Kidney (tissue), 14 donors: ENCODE data around the gene PRR36. TPM values are rescaled to one million over a fixed set of nuclear protein-coding genes. Genes with fewer than 3 reads are reported as not detected.

ENCODE experiments used
- DNase-seq, 5 donors: peaks; one replicate each; pipeline ENCODE4 v3.0.0-alpha.2; 2013 to 2020
- FAIRE-seq: peaks from 2 replicates; lab custom pipeline; 2012; peaks lifted over from hg19 to GRCh38; lab: Jason Lieb, UNC
- H3K27ac ChIP-seq, 2 donors: one replicate each; pipeline ENCODE4 v1.7.0; 2013; ENCODE audit warnings: low read depth in 2 of 2, low read length in 2 of 2, inconsistent platforms in 1 of 2
- H3K27me3 ChIP-seq: one replicate; pipeline ENCODE4 v1.7.1; 2013; ENCODE audit warnings: low read length, inconsistent platforms; ENCODE audit not compliant: control insufficient read depth, insufficient read depth
- H3K36me3 ChIP-seq, 3 donors: one replicate each; pipeline versions ENCODE4 v1.7.0 to v1.7.1; 2013; ENCODE audit warnings: low read length in 3 of 3, control low read depth in 1 of 3, inconsistent platforms in 1 of 3; ENCODE audit not compliant: insufficient read depth in 3 of 3, control insufficient read depth in 2 of 3
- H3K4me1 ChIP-seq, 3 donors: one replicate each; pipeline versions ENCODE4 v1.7.0 to v1.7.1; 2013; ENCODE audit warnings: low read length in 3 of 3, inconsistent platforms in 1 of 3, low read depth in 1 of 3; ENCODE audit not compliant: control insufficient read depth in 2 of 3, insufficient read depth in 2 of 3
- H3K4me3 ChIP-seq, 3 donors: one replicate each; pipeline versions ENCODE4 v1.7.0 to v1.8.1; 2013; ENCODE audit warnings: low read length in 3 of 3, control low read depth in 1 of 3, inconsistent platforms in 1 of 3
- H3K9ac ChIP-seq, 3 donors: one replicate each; pipeline versions ENCODE4 v1.7.0 to v1.7.1; 2013; ENCODE audit warnings: low read length in 3 of 3, control low read depth in 1 of 3, inconsistent platforms in 1 of 3
- H3K9me3 ChIP-seq, 3 donors: one replicate each; pipeline versions ENCODE4 v1.7.0 to v1.7.1; 2013; ENCODE audit warnings: low read length in 3 of 3, control low read depth in 1 of 3, inconsistent platforms in 1 of 3; ENCODE audit not compliant: control insufficient read depth in 2 of 3, insufficient read depth in 1 of 3
- intact Hi-C: fragments of 100-400 bp; cut with DNase I; formaldehyde crosslinking; loops from one replicate; pipeline ENCODE4 v1.11.1; 2022
- polyA plus RNA-seq: library from polyadenylated mRNA; stranded (reverse); fragments of 350-450 nt; fragmentation: Illumina TruSeq; extraction: RNeasy Lipid Tissue Mini Kit (QIAGEN cat#74804); gene quantifications from one replicate; pipeline ENCODE4 v1.2.3, GENCODE V29; 2014; ENCODE audit warnings: low read depth, low replicate concordance; ENCODE audit not compliant: insufficient read depth
- total RNA-seq: library from RNA; stranded (reverse); fragmentation: NEBNext Ultra II Directional; extraction: Animal tissue kit (Norgen Biotek cat#: 25700); gene quantifications from one replicate; pipeline ENCODE4 v1.2.1, GENCODE V29; 2021
- TF ChIP-seq, protein P1 (sequence below): IDR thresholded peaks from 3 replicates; pipeline ENCODE4 v1.5.1; 2012; ENCODE audit warnings: mild to moderate bottlenecking, moderate library complexity, borderline replicate concordance; ENCODE audit not compliant: insufficient read depth; ENCODE audit errors: extremely low read depth
- donor health status: control.
- donor health status: control.
- donor health status: control.
- donor health status: control.
- donor health status: control.
- donor health status: DM: yes; HTN: yes; CAD: no.
- donor health status: Normal renal cell carcinoma (clear cell type).

Gene PRR36
- total and polyA plus RNA-seq, 2 donors from 2014 or later = 1.1 to 4.2 TPM

DNA sequence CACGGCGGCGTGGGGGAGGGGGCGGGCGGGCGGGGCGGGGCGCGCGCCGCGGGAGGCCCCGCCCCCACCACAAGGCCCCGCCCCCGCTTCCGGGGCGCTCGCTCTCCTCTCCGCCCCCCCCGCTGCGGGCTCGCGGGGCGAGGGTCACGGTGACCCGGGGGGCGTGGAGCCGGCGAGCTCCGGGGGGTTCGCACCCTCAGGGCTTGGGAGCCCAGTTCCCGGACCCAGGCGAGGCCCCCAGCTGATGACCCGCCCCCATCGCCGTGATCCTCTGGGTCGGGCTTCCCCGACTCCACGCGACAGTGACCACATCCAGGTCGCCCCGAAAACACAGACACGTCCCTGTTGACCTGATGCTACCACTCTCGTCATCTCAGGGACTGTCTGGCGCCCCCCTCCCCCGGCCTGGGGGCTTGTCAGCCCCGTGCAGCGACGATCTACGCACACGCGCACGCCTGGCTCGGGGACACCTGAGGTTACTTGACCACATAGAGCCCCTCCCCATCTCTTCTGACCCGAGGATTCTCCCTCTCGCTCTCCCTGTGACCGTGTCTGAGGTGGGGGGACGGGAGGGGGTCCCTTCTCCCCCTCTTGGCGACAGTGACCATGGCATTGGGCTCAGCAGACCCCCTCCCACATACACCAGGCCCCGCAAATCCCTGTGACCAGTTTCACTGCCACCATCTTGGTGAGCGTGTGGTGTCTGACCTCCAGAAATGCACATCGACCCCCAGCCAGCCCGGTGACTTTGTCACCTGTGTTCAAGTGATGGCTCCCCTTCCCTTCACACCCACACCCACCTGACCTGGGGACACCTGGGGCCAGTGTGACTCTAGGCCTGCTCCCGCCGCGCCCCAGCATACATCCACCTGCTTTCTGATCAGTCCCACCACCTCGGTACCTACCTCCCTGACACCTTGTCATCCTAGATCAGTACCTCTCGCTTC lies 30.2 kb upstream of the PRR36 start:
- Histone ChIP-seq H3K4me1 (peaks cover 0 to 21% (median 12%) of the 10 kb centered on the region in 3 donors), H3K27me3 (no peaks in the 10 kb centered on the region), H3K4me3 (peak overlapping the region; percentile 55 to 91 (median 77)), H3K27ac (peak overlapping the region; percentile 74 to 87), H3K36me3 (no peaks in the 10 kb centered on the region), H3K9me3 (no peaks in the 10 kb centered on the region), H3K9ac (peak overlapping the region; percentile 0 to 91 (median 59))
- peak in 4 of 5 donors; percentile 13 to 93 (median 74) for DNase-seq
- no peak for FAIRE-seq
- TF ChIP-seq, protein P1, sequence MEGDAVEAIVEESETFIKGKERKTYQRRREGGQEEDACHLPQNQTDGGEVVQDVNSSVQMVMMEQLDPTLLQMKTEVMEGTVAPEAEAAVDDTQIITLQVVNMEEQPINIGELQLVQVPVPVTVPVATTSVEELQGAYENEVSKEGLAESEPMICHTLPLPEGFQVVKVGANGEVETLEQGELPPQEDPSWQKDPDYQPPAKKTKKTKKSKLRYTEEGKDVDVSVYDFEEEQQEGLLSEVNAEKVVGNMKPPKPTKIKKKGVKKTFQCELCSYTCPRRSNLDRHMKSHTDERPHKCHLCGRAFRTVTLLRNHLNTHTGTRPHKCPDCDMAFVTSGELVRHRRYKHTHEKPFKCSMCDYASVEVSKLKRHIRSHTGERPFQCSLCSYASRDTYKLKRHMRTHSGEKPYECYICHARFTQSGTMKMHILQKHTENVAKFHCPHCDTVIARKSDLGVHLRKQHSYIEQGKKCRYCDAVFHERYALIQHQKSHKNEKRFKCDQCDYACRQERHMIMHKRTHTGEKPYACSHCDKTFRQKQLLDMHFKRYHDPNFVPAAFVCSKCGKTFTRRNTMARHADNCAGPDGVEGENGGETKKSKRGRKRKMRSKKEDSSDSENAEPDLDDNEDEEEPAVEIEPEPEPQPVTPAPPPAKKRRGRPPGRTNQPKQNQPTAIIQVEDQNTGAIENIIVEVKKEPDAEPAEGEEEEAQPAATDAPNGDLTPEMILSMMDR = no peak
- intact Hi-C loops = no loop called here

DNA sequence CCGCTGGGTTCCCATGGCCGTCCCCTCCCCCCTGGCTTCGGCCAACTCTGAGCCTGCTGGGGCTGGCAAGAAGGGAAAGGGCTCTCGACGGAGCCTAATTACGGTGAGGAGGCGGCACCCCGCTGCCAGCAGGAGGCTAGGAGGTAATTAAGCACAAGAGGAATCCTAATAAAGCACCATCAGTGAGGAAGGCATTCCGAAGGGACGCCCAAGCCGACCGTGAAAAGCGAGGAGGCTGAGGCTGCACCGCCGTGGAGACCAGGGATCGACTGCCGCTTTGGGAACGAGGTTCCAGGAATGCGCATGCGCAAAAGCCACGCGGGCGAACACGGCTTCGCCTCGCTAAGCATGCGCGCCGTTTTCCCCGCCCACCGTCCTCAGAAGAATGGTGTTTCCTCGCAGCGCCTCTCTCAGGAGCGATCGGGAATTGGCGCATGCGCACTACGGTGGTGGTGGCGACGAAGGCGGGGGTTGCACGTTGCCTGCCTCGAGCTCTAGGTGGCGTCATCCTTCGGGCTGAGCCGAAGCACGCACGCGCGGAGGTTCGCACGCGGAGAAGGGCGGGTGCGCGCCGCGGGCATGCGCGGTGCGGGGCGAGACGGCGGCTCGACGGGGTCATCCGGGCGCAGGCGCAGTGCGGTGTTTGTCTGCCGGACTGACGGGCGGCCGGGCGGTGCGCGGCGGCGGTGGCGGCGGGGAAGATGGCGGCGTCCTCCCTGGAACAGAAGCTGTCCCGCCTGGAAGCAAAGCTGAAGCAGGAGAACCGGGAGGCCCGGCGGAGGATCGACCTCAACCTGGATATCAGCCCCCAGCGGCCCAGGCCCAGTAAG lies 29.3 kb upstream of the PRR36 start, which contains the start of gene MAP2K7:
TSS of gene MAP2K7 (plus strand) at position 634 of the 830 bp plus-strand sequence. CDS start at position 702, 68 bp downstream.
- DNase-seq (peak; percentile 100), FAIRE-seq (peak; percentile 97)
- Histone ChIP-seq H3K9me3 (no peaks in the 10 kb centered on the region), H3K4me3 (peak within 1 kb of the TSS; percentile 76 to 92 (median 91)), H3K27ac (peak within 1 kb of the TSS; percentile 74 to 87), H3K36me3 (no peaks in the 10 kb centered on the region), H3K9ac (peak within 1 kb of the TSS; percentile 81 to 91 (median 87)), H3K27me3 (no peaks in the 10 kb centered on the region), H3K4me1 (peaks cover 0 to 21% (median 12%) of the 10 kb centered on the region in 3 donors)
- TF ChIP-seq, protein P1 = peak; percentile 80
- intact Hi-C loops = no loop called here

DNA sequence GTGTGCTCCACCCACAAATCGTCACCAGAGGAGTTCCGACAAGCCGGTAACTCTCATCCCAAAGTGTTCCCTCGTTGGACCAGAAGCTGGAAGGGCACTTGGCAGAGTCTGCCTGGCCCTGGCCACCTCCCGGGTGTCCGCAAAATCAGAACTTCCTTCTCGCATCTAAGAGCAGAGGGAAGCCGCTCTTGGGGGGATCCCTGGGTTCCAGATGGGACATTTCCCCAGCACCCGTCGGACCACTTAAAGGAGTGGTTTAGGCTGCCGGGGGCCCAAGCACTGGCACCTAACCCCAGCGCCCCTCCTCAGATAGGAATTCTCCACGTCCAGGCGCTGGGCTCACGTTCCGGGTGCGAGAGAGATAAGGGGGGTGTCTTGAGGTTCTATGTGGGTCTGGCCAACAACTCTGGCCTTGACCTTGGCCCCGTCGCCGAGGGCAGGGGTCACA lies 28.6 kb upstream of the PRR36 start:
- intact Hi-C loops = no loop called here
- FAIRE-seq = no peak
- Histone ChIP-seq H3K27ac (peak overlapping the region; percentile 40 to 79), H3K36me3 (no peaks in the 10 kb centered on the region), H3K4me3 (peak overlapping the region; percentile 58 to 92 (median 76)), H3K9me3 (no peaks in the 10 kb centered on the region), H3K4me1 (peaks cover 0 to 21% (median 12%) of the 10 kb centered on the region in 3 donors), H3K27me3 (no peaks in the 10 kb centered on the region), H3K9ac (peak overlapping the region; percentile 43 to 87 (median 81))
- DNase-seq = peak in 1 of 5 donors; percentile 29
- TF ChIP-seq, protein P1 = no peak
